ENCODE results near the gene CLEC16A.

The CLEC16A gene

GRCh38 chr16:11190588-11191560 lies 246.5 kb downstream of the CLEC16A start:
- DNase-seq: no peak

GRCh38 chr16:11191665-11192064 lies 247.3 kb downstream of the CLEC16A start:
- no peak for DNase-seq

GRCh38 chr16:11193494-11193893 lies 249.1 kb downstream of the CLEC16A start:
- no peak for DNase-seq

- DNase-seq: no peak
Measured at GRCh38 chr16:11194913-11195312, 250.5 kb downstream of the CLEC16A start.

GRCh38 chr16:11196286-11196828 lies 252.0 kb downstream of the CLEC16A start:
- no peak for DNase-seq

GRCh38 chr16:11198375-11198774 lies 254.0 kb downstream of the CLEC16A start:
- no peak for DNase-seq

DNA sequence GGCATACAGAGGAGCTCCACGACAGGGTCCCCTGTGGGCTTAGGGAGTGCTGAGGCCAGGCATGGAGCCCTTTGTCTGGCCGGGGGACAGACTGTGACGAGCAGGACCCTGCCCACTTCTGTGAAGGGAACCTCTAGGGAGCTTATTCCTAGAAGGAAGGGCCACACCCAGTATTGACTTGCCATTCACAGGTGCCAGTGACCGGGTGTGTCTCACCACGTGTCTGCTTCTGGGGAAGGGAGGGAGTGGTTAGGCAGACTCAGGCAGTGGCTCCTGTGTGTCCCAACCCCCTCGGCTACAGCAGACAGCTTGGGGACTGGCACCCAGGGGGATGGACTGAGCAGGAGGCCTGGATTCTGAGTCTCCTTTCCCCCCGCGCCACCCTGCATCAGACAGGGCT lies 254.5 kb downstream of the CLEC16A start:
- DNase-seq: no peak

DNA sequence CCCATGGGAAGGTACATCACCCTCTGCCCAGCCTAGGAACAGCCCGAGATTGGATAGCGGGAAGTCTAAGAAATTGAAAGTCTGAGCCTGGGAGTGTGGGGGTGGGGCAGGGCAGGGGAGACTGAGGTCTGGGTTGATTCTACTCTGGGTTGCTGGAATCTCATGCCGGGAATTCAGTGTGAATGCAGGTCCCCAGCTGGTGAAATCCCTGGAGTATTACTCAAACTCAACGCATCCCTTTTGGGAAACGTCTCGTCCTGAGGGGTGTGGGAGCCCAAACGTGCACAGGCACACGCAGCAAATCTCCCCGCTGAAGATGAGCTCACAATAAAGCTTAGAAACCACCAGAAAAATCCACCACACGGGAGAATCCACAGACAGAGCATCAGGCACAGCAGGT lies 256.2 kb downstream of the CLEC16A start:
- no peak for DNase-seq

GRCh38 chr16:11201498-11202259 lies 257.3 kb downstream of the CLEC16A start:
- DNase-seq: no peak

DNA sequence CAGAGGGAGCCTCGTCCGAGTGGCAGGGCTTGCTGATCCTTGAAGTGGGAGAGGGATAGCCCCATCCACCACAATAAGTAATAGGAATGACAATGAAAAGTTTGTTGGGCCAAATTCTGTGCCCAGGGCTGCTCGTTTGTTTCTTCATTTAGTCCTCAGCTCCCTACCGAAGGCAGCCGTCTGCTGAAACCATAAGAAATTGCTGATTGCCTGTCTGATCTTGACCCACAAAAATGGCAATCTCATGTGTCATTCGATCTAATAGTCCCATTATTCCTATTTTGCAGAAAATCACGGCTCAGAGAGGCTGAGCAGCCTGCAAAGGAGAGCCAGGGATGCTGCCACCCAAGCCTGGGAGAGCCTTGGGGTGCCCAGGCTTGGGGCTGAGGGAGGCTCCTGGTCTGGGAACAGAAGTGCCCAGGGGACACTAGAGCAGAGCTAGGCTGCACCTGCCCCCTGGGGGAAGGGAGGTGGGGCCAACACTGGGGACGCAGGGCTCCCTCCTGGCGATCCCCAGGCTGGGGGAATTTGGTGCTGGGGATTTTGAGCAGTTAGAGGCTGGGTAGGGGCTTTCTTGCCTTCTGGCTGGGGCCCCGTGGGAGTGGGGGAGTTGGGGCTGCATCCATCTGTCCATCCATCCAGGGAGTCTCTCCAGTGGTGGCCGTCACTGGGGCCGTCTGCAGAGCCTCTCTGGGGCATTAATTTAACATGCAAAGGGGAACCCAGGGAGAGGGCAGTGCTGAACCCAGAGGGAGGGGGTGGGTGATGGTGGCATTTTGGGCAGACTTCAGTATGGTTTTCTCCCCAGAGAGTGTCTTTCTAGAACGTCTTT lies 258.1 kb downstream of the CLEC16A start:
- no peak for DNase-seq

DNA sequence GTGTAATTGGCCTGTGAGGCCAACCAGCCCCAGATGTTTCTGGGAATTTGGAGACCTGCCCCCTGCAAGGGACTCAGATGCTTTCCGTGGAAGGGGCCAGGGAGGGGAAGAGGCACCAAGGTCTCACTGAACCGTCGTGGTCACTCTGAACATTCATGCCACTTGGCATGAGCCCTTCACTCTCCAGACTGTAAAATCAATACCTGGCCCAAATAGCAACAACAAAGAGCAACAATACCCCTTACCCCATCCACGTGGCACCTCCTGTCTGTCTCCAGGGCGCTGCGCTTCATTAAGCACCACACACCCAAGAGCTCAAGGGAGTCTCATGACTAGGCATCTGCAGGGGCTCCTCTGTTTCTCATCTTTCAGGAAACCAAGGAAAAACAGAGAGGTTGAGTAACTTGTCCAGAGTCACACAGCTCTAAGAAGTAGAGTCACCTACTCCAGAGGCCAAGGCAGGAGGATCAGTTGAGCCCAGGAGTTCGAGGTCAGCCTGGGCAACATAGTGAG lies 258.8 kb downstream of the CLEC16A start:
- no peak for DNase-seq

DNA sequence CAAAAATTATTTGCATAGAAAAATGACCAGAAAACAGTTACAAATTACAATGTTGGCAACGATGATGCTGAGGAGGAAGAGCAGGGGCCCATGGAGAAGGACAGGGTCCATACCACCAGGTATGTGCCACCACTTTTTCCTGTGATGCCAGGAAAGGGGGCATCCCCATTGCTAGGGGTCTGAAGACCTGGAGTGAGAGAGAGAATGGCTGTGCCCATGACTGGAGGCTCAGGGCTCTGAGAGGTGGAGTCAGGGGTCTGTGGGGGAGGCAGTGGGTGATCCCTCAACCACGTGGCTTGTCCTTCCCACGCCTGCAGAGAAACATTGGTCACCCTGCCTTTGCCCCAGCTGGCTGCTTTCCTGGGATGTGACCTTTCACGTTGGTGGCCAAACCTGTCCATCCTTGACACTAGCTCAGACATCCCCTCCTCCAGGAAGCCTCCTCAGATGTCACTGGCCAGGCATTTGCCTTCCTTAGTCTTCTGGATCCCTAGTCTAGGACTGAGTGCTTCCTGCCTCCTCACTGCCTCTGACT lies 260.2 kb downstream of the CLEC16A start:
- DNase-seq: no peak

DNA sequence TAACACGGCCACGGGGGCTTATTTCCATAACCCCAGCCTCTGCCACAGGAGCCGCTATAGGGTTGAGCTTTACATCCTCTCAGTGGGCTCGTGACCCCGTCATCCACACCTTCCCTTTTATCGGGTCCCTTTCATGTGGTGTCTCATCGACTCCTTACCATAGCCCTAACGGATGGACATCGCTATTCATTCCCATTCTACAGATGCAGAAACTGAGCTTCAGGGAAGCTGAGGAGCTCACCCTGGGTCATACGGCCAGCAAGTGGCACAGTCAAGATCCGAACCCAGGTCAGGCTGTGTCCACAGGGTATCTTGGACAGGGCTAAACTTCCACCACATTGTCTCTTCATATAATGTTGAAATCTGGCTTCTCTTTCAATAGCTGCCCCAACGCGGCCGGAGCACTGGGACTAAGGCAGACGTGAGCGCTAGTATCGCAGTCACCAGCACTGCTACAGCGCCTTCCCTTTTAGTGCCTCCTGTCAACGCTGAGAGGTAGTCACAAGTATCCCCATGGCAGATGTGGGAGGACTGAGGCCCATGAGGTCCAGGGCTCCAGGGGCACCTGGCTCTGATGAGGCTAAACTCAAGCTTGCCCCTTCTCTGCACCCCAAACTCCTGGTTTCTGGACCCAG lies 260.8 kb downstream of the CLEC16A start:
- DNase-seq: no peak

- no peak for DNase-seq
Measured at GRCh38 chr16:11205754-11206581, 261.6 kb downstream of the CLEC16A start.

DNA sequence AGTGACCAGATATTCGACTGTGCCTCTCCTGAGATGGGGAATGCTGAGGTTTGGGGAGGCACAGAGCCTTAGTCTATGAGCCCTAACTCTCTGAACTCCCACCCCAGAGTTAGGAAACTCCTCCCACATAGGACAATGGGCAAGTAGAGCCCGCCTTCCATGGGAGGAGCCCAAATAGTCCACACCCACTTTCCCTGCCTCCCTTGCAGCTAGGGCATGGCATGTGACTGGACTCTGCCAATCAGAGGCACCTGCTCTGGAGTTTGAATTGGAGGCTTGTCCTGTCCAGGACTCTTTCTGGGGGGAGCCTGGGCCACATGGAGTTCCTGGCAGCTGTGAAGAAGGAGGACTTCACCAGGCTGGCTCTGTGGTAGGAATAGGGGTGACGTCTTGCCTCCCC lies 263.3 kb downstream of the CLEC16A start:
- no peak for DNase-seq

DNA sequence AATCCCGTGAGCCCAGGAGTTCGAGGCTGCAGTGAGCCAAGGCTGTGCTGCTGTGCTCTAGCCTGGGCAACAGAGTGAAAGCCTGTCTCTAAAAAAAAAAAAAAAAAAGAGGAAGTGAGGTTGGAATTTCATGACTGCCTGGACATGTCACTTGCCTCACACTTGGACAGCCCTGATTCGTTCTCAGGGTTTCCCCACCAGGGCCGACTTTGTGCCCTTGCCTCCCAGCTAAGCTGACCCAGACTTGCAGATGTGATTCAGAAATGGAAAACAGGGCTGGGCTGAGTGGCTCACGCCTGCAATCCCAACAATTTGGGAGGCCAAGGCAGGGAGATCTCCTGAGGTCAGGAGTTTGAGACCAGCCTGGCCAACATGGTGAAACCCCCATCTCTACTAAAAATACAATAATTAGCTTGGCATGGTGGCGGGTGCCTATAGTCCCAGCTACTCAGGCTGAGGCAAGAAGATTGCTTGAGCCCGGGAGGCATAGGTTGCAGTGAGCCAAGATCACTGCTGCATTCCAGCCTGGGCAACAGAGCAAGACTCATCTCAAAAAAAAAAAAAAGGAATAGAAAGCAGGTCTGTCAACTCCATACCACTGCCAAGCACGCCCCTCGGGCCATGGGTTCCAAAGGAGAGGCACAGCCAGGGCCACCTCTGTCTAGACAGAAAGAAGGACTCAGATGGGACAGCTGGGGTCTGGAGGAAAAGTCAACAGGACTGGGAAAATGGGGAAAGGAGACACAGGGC lies 264.7 kb downstream of the CLEC16A start:
- DNase-seq: no peak

DNA sequence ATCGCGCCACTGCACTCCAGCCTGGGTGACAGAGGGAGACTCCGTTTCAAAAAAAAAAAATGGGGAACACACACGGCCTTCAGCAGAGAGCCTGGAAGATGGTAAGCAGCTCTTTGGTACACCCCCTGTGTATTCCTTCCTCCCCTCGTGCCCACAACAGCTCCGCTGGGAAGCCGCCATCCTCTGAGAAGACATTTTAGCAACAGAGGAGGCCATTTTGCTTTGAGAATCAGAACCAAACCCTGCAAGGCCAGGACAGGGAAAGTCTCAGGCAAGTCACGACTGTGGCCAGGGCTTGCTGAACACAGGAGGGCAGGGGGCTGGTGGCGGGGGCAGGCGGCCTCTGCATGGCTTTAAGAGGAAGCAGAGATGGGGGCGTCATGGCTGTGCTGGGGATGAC lies 265.9 kb downstream of the CLEC16A start:
- no peak for DNase-seq

DNA sequence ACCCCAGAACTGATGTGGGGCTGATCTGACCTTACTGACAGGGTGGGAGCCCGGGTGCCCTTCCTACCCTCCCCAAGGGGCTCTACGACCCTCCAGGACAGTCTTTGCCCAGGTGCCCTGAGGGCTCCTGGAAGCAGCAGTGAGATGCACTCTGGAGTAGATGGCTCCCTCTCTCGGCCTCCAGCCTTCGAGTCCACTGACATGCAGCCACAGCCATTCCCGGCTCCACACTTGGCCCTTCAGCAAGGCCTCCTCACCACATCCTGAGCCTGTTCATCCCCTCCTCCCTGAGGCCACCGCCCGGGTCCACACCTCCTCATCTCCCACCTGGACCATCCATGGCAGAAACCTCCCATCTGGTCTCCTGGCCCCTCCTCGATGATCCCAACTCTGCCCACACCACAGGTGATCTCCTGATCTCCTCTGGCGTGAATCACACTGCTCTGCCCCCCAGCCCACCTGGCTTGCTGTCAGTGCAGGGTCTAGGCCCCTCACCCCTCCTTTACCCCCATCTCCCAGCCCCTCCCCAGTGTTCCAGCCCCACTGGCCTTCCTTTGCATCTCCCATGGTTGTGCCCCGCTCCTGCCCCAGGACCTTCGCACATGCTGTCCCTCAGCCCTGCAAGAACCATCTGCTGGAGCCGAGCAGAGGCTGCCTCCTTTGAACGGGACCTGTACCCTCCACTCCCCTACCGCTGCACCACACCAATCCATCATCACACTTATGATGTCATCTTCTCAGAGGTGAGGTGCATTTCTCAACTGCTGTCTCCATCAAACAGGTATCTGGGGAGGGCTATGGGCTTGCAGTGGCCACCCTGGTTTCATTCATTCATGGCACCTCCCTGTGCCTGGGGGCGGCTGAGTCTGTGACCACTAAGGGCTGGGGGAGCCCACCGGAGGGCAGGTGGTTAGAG lies 267.0 kb downstream of the CLEC16A start:
- no peak for DNase-seq
